GM10847 (cell line): Measurements from ENCODE around the gene ACSL6.

Source experiments
- POLR2A ChIP-seq: IDR thresholded peaks from 2 replicates; pipeline ENCODE4 v1.6.1; 2011; ENCODE audit not compliant: insufficient read length; ENCODE audit errors: extremely low read depth

ACSL6 gene

DNA sequence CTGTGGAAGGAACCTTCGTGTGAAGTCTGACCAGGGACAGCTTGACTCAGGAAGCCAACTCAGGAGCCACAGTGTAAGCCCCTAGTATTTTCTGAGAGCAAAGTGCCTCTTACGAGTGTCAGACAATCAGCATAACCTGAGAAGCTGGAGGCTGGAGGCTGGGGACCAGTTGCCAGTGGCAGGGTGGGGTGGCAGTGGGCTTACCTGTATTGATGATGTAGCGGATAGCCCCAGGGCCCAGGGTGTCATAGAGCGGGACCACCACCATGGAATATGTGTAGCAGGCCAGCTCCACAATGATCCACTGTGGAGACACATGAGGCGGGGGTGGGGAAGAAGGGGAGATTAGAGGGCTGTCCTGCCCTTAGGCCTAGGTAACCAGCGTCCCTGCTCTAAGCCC lies 22.9 kb downstream of the ACSL6 start:
- TF ChIP-seq POLR2A = no peak

DNA sequence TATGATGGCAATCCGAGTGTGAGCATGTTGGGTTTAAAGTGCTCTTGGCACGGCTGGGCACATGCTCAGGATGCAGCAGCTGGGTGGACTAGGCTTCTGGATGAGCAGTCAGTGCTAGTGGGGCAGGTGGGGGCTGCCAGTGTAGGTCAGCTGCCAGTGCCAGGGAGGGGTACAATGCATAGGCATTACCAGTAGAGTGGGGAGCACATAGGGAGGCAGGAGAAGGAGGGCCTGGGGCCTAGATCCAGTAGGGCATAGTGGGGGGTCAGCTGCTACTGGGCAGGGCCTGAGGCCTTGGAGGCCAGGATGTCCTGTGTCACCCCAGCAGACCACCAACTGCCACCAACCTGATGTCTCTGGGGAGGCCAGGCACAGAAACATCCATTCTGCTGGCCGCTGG lies 24.2 kb downstream of the ACSL6 start:
- no peak for TF ChIP-seq POLR2A

DNA sequence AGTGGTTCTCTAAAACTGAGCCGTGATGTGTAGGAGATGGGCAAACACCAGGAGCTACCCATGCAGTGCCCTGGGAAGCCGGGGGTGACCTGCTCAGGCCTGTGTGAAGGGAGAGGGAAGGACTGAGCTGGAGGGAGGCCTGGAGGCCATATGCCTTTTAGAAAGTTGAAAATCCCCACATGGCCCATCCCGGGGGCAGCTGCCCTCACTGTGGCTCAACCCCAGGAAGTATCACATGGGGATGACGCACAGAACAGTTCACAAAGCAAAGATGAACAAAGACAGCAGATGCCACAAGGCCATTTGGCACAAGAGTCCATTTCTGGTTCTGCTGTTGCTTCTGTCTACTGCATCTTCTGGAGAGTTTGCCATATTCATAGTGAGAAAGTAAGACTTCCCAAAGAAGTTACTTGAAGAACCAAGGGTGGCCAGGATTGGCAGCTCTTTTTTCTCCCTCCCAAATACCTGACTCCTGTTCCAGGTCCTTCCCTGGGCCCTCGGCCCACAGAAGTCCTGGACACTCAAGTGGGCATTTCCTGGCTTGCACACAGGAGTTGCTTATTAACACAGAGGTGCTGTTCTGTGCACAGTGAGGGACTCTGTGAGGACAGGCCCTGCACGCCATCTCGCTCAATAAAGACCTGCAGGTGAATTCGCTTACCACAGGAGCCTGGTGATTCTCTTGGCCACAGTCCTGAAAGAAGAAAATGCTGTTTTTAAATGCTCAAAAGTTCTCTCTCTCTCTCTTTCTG lies 25.1 kb downstream of the ACSL6 start:
- TF ChIP-seq POLR2A = no peak

DNA sequence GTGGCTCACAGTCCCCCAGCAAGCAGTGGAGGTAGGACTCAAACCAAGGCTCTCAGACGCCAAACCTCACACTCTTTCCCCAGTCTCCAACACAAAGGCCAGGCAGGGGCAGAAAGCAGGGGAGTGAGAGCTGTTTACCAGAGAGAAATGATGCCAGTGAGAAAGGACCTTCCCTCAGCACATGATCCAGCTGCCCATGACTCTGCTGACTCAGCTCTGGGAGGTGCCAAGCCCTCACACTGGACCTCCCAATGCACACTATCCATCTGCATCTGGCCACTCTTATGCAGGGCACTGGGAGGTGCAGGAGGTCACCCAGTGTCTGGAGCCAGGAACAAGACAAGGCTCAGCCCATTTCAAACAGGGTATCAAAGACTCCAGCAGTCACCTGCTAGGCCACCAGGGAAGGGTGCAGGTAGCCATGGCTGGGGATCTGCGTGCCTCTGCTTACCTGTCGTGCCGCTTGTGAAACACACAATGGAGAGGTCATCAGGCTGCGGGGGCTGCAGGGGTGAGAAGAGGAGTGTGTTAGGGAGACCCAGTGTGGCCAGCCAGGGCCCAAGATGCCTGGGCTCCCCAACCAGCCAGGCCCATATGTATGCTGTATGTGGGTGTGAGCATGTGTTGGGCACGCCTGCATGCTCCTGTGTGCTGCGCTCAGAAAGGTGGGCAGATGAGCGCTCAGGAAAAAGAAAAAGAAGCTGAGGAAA lies 26.3 kb downstream of the ACSL6 start:
- no peak for TF ChIP-seq POLR2A

DNA sequence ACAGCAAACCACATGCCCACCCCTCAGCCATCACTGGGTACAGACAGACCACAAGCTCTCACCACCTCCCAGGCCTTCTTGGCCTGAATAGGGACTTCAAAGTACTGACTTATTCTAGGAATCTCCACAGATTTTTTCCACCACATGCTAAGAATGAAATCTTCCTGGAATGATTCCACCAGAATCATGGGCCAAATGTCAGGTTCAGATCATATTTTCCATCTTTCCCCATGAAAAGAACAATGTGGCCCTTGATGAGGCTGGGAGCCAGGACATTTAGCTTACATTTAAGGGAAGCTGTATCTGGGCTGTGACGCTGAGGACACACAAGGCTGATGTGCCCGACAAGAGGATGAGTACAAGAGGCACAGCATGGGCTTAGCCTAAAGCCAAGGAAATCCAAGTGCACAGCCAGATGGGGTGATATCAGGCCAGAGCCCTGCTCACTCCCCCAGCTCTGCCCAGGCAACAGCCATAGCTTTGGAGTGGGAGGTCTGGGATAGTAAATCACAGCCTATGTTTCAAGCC lies 28.1 kb downstream of the ACSL6 start:
- no peak for TF ChIP-seq POLR2A

DNA sequence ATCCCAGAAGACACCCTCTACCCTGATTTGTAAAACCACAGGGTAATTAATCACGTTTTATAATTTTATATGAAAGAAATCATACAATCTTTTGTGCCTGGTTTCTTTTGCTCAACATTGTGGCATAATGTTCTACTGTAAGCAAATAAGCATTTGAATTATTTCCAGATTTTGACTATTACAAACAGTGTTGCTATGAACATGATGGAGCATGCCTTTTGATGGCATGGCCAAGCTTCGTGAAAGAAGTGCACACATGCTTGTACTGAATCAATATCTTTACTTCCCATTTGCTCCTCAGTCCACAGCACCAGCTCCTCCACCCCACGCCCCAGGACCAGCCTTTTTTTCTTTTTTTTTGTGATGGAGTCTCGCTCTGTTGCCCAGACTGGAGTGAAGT lies 29.9 kb downstream of the ACSL6 start:
- TF ChIP-seq POLR2A = no peak

DNA sequence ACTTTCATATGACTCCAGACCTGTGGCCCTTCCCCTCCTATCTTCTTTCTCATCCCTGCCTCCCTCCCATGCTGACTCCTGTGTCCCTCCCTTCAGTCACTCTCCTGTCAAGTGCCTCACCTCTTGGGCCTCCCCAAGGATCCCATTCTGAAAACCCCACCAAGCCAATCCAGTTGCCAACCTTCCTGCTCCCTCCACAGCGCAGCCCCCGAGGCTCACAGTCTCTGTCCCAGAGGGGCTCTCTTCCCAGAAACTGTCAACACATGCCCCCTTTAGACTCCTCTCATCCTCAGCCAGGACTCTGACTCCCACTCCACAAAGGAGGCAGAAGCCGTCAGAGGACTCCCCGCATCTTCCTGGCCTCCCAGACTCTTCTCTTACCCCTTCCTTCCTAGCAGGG lies 30.8 kb downstream of the ACSL6 start:
- TF ChIP-seq POLR2A = no peak

DNA sequence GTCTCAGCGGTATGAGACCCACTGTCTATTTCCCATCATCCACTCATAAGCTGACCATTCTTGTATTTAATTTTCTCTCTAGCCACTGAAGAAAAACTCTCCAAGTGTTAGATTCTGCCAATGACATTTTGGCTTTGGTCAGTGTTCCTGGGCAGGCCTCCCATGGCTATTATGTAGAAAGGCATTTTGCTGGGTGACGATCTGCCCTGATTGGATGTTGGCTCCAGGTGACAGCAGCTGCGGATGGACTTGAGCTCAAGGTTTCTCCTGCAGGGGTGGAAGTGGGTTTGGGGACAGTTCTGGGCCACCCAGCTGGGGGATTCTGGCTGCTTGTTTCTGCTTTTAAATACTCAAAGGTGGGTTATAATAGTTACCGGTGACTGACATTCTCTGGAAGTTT lies 31.6 kb downstream of the ACSL6 start:
- no peak for TF ChIP-seq POLR2A

DNA sequence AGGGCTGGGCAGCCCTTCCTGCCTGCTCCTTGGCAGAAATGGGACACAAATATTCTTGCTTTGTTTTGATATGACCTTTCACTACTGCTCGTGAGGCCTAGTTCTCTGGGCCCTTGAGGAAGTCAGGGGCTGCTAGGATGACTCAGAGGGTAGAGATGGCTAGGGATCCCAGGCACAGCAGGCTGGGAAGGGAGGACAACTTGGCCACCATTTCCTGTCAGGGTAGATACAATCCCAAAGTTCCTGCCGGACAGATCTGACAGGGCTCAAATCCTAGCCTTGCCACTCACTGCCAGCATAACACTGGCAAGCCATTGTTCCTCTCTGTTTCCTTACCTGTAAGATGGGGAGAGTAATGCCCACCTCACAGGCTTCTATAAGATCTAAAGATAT lies 34.2 kb downstream of the ACSL6 start:
- no peak for TF ChIP-seq POLR2A

DNA sequence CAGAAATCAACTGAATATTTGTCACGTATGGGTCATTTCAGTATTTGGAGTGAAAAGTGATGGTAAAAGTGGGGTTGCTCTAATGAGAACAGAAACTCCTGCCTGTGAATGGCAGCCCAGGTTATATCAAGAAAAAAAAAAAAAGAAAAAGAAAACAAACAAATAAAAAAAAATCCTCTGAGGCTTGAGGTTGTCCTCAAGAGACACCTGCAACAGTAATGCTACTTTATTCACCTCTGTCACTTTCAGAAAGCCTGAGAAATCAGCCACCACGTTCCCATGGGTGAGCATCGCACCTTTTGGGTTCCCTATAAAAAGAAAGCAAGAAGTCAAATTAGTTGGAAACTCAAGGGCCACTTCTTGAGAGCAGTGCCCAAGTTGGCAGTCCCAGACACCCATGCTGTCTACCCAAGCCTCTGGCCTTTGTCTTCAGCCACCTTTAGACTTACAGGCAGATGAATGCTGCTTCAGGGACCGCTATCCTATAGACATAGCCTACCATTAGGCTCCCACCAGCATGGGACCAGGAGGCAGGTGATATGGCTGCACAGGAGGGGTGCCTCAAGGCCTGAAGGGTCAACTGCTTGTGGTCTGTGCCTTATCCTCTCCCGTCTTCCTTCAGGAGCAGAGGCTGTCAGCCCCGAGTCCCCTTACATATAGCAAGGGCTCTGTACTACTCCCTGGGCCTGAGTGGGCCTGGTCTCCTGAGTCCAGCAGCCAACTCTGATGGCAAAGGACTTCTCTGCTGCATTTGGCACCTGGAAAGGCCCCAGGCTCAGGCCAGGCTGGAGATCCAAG lies 34.8 kb downstream of the ACSL6 start:
- no peak for TF ChIP-seq POLR2A

DNA sequence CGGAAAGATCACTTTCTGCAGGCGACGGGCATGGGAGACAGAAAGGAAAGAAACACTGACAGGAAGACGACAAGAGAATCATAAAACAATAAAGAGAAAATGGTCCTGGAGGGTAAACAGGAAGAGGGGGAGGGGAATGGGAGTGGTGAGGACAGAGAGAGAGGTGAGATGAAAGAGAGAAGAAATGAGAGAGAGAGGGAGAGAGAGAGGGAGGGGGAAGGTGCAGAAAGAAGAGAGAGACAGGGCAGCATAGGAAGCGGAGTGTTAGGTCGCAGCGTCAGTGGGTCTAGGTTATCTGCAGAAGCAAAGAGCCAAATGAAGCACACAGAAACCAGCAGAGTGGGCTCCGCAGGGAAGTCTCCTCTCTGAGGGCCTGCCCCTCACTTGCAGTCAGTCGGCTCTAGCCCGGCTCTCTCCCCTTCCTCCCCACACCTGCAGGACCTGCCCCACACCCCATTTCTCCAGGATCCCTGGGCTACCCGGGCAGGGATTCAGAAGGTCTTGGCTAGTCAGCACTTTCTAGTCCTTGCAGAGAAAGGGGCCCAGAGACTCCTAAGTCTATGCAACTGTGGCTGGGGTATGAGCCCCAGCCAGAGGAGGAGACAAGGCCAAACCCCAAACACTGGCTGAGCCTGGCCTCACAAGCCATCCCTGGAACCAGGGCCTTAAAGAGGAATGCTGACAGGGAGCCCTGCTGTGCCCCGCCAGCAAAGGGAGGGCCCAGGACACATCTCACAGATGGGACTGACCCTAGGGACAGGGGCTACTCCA lies 36.3 kb downstream of the ACSL6 start:
- TF ChIP-seq POLR2A = no peak

DNA sequence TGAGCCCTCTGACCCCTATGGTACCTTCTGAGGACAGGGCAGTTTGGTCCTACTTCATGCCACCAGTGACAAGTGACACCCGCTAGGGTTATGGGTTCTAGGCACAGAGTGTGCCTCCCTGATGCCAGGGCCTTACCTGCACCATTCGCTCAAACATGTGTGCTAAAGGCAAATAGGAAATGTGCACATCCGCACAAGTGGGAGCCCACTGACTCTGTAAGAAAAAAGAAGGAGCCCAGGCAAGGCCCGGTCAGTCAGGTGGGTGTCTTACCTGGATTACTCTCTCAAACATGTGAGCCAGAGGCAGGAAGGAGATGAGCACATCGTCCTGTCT lies 36.9 kb downstream of the ACSL6 start:
- TF ChIP-seq POLR2A = no peak

DNA sequence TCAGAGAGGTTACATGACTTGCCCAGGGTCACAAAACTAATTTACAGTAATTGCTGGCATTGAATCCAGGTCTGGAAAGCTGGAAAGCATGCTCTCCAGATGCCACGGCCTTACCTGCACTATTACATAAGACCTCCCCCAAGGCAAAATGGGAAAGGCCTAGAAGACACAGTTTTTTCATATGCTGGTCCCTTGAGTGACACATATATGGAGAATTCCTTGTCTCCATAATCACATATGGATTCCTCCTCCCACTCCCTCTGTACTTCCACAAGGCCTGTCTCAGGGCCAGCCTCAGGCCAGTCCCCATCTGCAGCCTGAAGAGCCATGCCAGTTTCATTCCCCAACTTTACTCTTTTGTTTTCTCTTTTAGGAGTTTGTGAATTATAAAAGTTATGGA lies 37.4 kb downstream of the ACSL6 start:
- no peak for TF ChIP-seq POLR2A

DNA sequence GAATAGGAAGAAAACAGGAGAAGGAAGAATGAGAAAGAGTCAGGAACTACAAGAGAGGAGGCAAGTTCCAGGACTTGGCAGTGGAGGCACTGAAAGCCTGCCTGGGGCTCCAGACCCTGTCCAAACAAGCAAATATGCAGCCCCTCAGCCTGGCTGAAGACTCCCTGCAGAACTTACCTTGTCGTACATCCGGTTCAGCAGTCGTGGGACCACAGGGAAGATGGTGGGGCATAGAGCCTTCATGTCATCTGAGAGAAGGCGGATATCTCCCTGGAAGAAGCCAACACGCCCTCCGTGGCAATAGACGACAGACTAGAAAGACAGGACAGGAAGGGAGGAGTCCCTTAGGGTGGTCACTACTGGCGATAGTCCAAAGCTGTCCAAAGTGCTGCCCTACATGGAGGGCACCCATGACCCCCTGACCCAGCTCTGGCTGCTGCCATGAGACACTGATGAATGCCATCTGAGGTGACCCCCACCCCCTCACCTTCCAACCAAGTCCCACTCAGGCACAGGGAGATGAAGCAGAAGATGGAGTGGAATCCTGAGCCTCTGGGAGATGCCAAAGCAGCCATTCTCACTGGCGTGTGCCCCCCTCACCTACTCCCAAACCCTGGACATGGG lies 38.3 kb downstream of the ACSL6 start:
- TF ChIP-seq POLR2A = no peak
